AG09309 (cell line): ENCODE data around the gene CMTM4.
A peak's percentile ranks its signal among the peaks of the same experiment; 100 is the strongest.

Source experiments
- DNase-seq: peaks from one replicate; pipeline ENCODE4 v3.0.0-alpha.2; 2010; ENCODE audit warnings: low read depth
- H3K4me3 ChIP-seq: 2 replicates; pipeline ENCODE4 v1.5.1; 2011; ENCODE audit warnings: mild to moderate bottlenecking, low read depth, low read length, moderate library complexity; ENCODE audit not compliant: control insufficient read depth
- CTCF ChIP-seq: IDR thresholded peaks from 2 replicates; pipeline ENCODE4 v1.5.1; 2011; ENCODE audit warnings: mild to moderate bottlenecking, low read depth, low read length, inconsistent platforms; ENCODE audit not compliant: insufficient read depth, control insufficient read depth; ENCODE audit errors: missing control alignments

Gene CMTM4

GRCh38 chr16:66594739-66595138 is 101.8 kb downstream of the CMTM4 start:
- H3K4me3 ChIP-seq: no peak overlapping the region
- DNase-seq: no peak
- TF ChIP-seq CTCF: no peak

GRCh38 chr16:66592814-66593213 is 103.7 kb downstream of the CMTM4 start:
- no peak overlapping the region for H3K4me3 ChIP-seq
- no peak for TF ChIP-seq CTCF
- no peak for DNase-seq

GRCh38 chr16:66592241-66592640 is 104.3 kb downstream of the CMTM4 start:
- no peak overlapping the region for H3K4me3 ChIP-seq
- no peak for TF ChIP-seq CTCF
- DNase-seq: no peak

- no peak overlapping the region for H3K4me3 ChIP-seq
- DNase-seq: no peak
- TF ChIP-seq CTCF: no peak
These were observed 105.5 kb downstream of the CMTM4 start for GRCh38 chr16:66591018-66591417.

DNA sequence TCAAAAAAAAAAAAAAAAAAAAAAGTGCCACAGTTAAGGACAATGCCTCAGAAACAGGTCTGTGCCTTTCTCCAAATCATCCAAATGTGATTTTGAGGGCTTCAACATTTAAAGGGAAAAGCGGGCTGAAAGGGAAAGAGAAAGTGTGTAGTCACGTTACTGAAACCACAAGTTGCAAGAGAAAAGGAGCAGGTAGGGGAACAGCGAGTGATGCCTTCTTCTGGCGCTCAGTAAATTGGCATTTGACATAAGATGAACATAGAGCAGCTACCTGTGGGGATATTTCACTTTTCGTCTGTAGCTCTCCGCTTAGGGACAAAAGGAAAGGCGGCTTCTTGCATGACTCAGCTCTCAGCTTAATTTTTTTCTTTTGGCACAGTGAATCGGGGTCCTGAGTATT is 106.2 kb downstream of the CMTM4 start:
- no peak for TF ChIP-seq CTCF
- H3K4me3 ChIP-seq: no peak overlapping the region
- DNase-seq: no peak

DNA sequence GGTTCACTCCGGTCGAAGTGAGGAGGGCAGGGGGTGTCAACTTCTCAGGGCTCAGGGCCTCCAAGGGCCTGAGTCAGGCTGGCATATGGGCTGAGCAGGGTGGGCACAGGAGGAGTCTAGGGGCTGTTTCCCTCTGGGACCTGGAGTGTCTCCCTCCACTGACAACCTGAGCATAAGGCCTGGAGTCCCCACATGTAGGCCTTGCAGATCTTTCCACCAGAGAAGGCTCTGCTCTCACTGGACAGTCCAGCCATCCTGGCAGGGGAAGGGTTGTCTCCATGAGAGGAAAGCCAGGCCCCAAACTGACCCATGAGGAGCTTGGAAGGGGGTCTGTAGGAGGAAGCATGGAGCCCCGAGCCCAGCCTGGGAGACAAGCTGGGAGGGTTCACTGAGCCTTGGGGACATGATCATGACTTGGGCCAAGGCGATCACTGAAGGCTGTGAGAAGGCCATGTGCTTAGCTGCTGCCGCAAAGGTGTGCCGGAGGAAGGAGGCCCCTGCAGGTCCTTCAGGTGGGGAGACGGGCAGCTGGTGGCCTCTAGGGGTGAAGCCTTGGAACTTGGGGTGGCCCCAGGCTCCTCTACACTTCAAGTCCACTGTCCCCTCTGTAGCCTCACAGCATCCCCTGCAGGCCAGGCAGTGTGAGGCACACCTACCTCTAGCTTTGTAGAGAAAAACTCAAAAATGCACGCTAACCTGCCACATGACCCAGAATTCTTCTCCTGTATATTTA is 107.4 kb downstream of the CMTM4 start:
- no peak for DNase-seq
- no peak overlapping the region for H3K4me3 ChIP-seq
- TF ChIP-seq CTCF: peak; percentile 75
